Aorta (tissue), 5 donors: ENCODE measurements around the gene NTHL1. TPM values are rescaled to one million over a fixed set of nuclear protein-coding genes. Genes with fewer than 3 reads are reported as not detected.
"Not testable (repeated sequence)": the region's sequence is repeated elsewhere in the genome, so short reads cannot be mapped to it uniquely, and the experiment has no call there.

Experiments used
- ATAC-seq: fragments of 200-7000 bp; cut with Tn5 transposase; one replicate; pipeline ENCODE4 v1.9.1; 2022; ENCODE audit warnings: moderate library complexity; ENCODE audit not compliant: low FRiP score
- DNase-seq, 2 donors: peaks; one replicate each; pipeline ENCODE4 v3.0.0-alpha.2; 2020
- H3K27ac ChIP-seq, 2 donors: one replicate each; pipeline ENCODE4 v1.5.1; 2013; ENCODE audit warnings: low read length in 2 of 2, mild to moderate bottlenecking in 2 of 2, moderate library complexity in 2 of 2, control low read depth in 1 of 2, inconsistent platforms in 1 of 2, low read depth in 1 of 2
- H3K27me3 ChIP-seq, 2 donors: one replicate each; pipeline ENCODE4 v1.6.1; 2013; ENCODE audit warnings: control low read depth in 1 of 2, low read length in 1 of 2, mild to moderate bottlenecking in 1 of 2, moderate library complexity in 1 of 2; ENCODE audit not compliant: insufficient read depth in 2 of 2, control insufficient read depth in 1 of 2
- H3K36me3 ChIP-seq, 2 donors: one replicate each; pipeline ENCODE4 v1.6.1; 2013; ENCODE audit warnings: control low read depth in 1 of 2, low read length in 1 of 2, mild to moderate bottlenecking in 1 of 2; ENCODE audit not compliant: insufficient read depth in 2 of 2, control insufficient read depth in 1 of 2
- H3K4me1 ChIP-seq, 2 donors: one replicate each; pipeline ENCODE4 v1.6.1; 2013; ENCODE audit warnings: low read length in 2 of 2, control low read depth in 1 of 2, mild to moderate bottlenecking in 1 of 2, moderate library complexity in 1 of 2; ENCODE audit not compliant: insufficient read depth in 2 of 2, control insufficient read depth in 1 of 2
- H3K4me3 ChIP-seq, 2 donors: one replicate each; pipeline ENCODE4 v1.5.1; 2013; ENCODE audit warnings: low read length in 2 of 2, control low read depth in 1 of 2, mild to moderate bottlenecking in 1 of 2
- H3K9me3 ChIP-seq: one replicate; pipeline ENCODE4 v1.6.1; 2013; ENCODE audit warnings: mild to moderate bottlenecking, low read length; ENCODE audit not compliant: control insufficient read depth
- WGBS, 2 donors: extraction: QIAGEN DNeasy Blood & Tissue Kit; methylation state at CpG; one replicate each; pipeline ENCODE4 v1.1.7; 2013; 5-methylcytosine and 5-hydroxymethylcytosine counted together
- intact Hi-C, 2 donors: fragments of 100-400 bp; cut with DNase I; formaldehyde crosslinking; loops; one replicate each; pipeline versions ENCODE4 v1.14.2 to v1.15.0; 2022
- polyA plus RNA-seq, 2 donors: library from polyadenylated mRNA; stranded (reverse); fragments of 200-250 nt; gene quantifications; one replicate each; pipeline ENCODE4 v1.2.3, GENCODE V29; 2013
- total RNA-seq, 2 donors: library from RNA; stranded (reverse); fragmentation: NEBNext Ultra II Directional; extraction: Animal tissue kit (Norgen Biotek cat#: 25700); gene quantifications; one replicate each; pipeline ENCODE4 v1.2.1, GENCODE V29; 2021
- donor health status: healthy with polysubstance abuse.
- donor health status: Bipolar disorder and iron deficiency.
- donor health status: DM: no; HTN: no; CAD: no.
- donor health status: DM: no; HTN: no; CAD: no.
- donor health status: DM: yes; HTN: yes; CAD: no.

NTHL1 gene
- total and polyA plus RNA-seq, 4 donors, result 7.4 to 33.8 (median 18.6) TPM

- no peaks in the 10 kb centered on the region for H3K4me1 ChIP-seq
- no peak overlapping the region for H3K4me3 ChIP-seq
- H3K27ac ChIP-seq, result no peak overlapping the region
- WGBS, 2 donors, result 87 to 89% methylated on average over 24 of the region's 24 CpGs
- H3K27me3 ChIP-seq, result no peaks in the 10 kb centered on the region
- no peak for DNase-seq
- no peaks in the 10 kb centered on the region for H3K36me3 ChIP-seq
- H3K9me3 ChIP-seq, result no peaks in the 10 kb centered on the region
- intact Hi-C loops, result no loop called here
- no peak for ATAC-seq
Observed at GRCh38 chr16:2015117-2015946, 32.3 kb downstream of the NTHL1 start.

GRCh38 chr16:2013527-2013926 lies 34.1 kb downstream of the NTHL1 start:
- Histone ChIP-seq H3K9me3 (no peaks in the 10 kb centered on the region), H3K36me3 (no peaks in the 10 kb centered on the region), H3K27me3 (no peaks in the 10 kb centered on the region), H3K4me1 (no peaks in the 10 kb centered on the region), H3K27ac (no peak overlapping the region), H3K4me3 (no peak overlapping the region)
- no peak for DNase-seq
- 91 to 92% methylated on average over 15 of the region's 15 CpGs for WGBS, 2 donors
- no peak for ATAC-seq
- intact Hi-C loops, result no loop called here

- DNase-seq, H3K27me3 ChIP-seq, intact Hi-C loops, H3K4me1 ChIP-seq, H3K36me3 ChIP-seq, H3K9me3 ChIP-seq, H3K27ac ChIP-seq, H3K4me3 ChIP-seq, ATAC-seq: not testable (repeated sequence)
- WGBS, 2 donors, result 91 to 92% methylated on average over 9 of the region's 9 CpGs
Observed at GRCh38 chr16:2011726-2012125, 35.9 kb downstream of the NTHL1 start.

- 1% methylated on average over 41 to 52 of the region's 52 CpGs for WGBS, 2 donors
- Histone ChIP-seq H3K4me1 (no peaks in the 10 kb centered on the region), H3K4me3 (peak within 1 kb of the TSS; percentile 80 to 94), H3K9me3 (no peaks in the 10 kb centered on the region), H3K27ac (peak within 1 kb of the TSS in 1 of 2 donors; percentile 49), H3K36me3 (no peaks in the 10 kb centered on the region), H3K27me3 (no peaks in the 10 kb centered on the region)
- ATAC-seq (peak; percentile 95), DNase-seq (peak; percentile 89 to 94)
- intact Hi-C loops, result no loop called here
Observed at GRCh38 chr16:2009791-2010510, 37.7 kb downstream of the NTHL1 start, which contains the start of gene ZNF598. ZNF598 (minus strand) TSS chr16:2009821.

- Histone ChIP-seq H3K27me3 (no peaks in the 10 kb centered on the region), H3K4me3 (peak overlapping the region; percentile 80 to 94), H3K4me1 (no peaks in the 10 kb centered on the region), H3K36me3 (no peaks in the 10 kb centered on the region), H3K27ac (peak overlapping the region in 1 of 2 donors; percentile 49), H3K9me3 (no peaks in the 10 kb centered on the region)
- ATAC-seq, result no peak
- no peak for DNase-seq
- 1% methylated on average over 36 to 55 of the region's 55 CpGs for WGBS, 2 donors
- intact Hi-C loops, result no loop called here
Observed at GRCh38 chr16:2009164-2009711, 38.4 kb downstream of the NTHL1 start.

- H3K27ac ChIP-seq, result no peak overlapping the region
- DNase-seq (no peak), ATAC-seq (no peak)
- H3K27me3 ChIP-seq, result no peaks in the 10 kb centered on the region
- no peaks in the 10 kb centered on the region for H3K36me3 ChIP-seq
- intact Hi-C loops, result no loop called here
- no peaks in the 10 kb centered on the region for H3K4me1 ChIP-seq
- 3 to 4% methylated on average over 23 of the region's 23 CpGs for WGBS, 2 donors
- no peaks in the 10 kb centered on the region for H3K9me3 ChIP-seq
- H3K4me3 ChIP-seq, result peak overlapping the region; percentile 80 to 94
Observed at GRCh38 chr16:2008631-2009163, 38.9 kb downstream of the NTHL1 start.

GRCh38 chr16:2008009-2008526 lies 39.6 kb downstream of the NTHL1 start:
- intact Hi-C loops, result no loop called here

GRCh38 chr16:2007081-2007836 lies 40.4 kb downstream of the NTHL1 start:
- intact Hi-C loops, result no loop called here
- DNase-seq, result no peak
- no peak for ATAC-seq
- no peak overlapping the region for H3K27ac ChIP-seq
- WGBS, 2 donors, result 74 to 83% methylated on average over 14 to 16 of the region's 16 CpGs
- H3K27me3 ChIP-seq, result no peaks in the 10 kb centered on the region
- H3K4me1 ChIP-seq, result no peaks in the 10 kb centered on the region
- H3K4me3 ChIP-seq, result no peak overlapping the region
- H3K9me3 ChIP-seq, result no peaks in the 10 kb centered on the region
- H3K36me3 ChIP-seq, result peaks cover 0 to 2% of the 10 kb centered on the region in 2 donors

More at GRCh38 chr16:2008009-2008526, 39.6 kb downstream of the NTHL1 start:
- ATAC-seq, result no peak
- WGBS, 2 donors, result 67 to 68% methylated on average over 15 of the region's 15 CpGs
- no peaks in the 10 kb centered on the region for H3K4me1 ChIP-seq
- no peak overlapping the region for H3K4me3 ChIP-seq
- DNase-seq, result no peak
- no peak overlapping the region for H3K27ac ChIP-seq
- no peaks in the 10 kb centered on the region for H3K9me3 ChIP-seq
- H3K36me3 ChIP-seq, result no peaks in the 10 kb centered on the region
- no peaks in the 10 kb centered on the region for H3K27me3 ChIP-seq
